C4-2B (cell line): ENCODE results near the gene SLC7A9.

Experiments used
- CTCF ChIP-seq: fragments of 450-650 bp; conservative IDR thresholded peaks from 2 replicates; pipeline ENCODE4 v1.5.1; 2017; ENCODE audit warnings: mild to moderate bottlenecking
- ZFX ChIP-seq: fragments of 450-650 bp; IDR thresholded peaks from 2 replicates; pipeline ENCODE4 v1.6.1; 2017

- no peak for TF ChIP-seq CTCF
- TF ChIP-seq ZFX: no peak
These were observed 40.5 kb upstream of the SLC7A9 start for GRCh38 chr19:32910094-32910493.
